K562 (cell line): ENCODE measurements around the gene TAF10. TPM values are rescaled to one million over a fixed set of nuclear protein-coding genes. Genes with fewer than 3 reads are reported as not detected.

Experiments used
- CBX8 ChIP-seq: fragments of 200-600 bp; sonication (generic); IDR thresholded peaks from 2 replicates; pipeline ENCODE4 v1.6.1; 2012; ENCODE audit warnings: borderline replicate concordance, mixed run types, low read depth, mild to moderate bottlenecking, moderate library complexity, mixed read lengths, low read length, control low read depth, inconsistent platforms; ENCODE audit not compliant: poor library complexity, severe bottlenecking; ENCODE audit errors: extremely low read depth
- CHAMP1 ChIP-seq: fragments of 450-650 bp; IDR thresholded peaks from 2 replicates; pipeline ENCODE4 v1.6.1; 2016; ENCODE audit warnings: mild to moderate bottlenecking
- FOXK1 ChIP-seq: sonication (generic); formaldehyde crosslinking; IDR thresholded peaks from 2 replicates; pipeline ENCODE4 v1.8.0; 2022; ENCODE audit warnings: missing genetic modification reagents, mild to moderate bottlenecking, borderline replicate concordance
- GTF2B ChIP-seq: IDR thresholded peaks from 2 replicates; pipeline ENCODE4 v1.6.1; 2011; ENCODE audit not compliant: insufficient read length; ENCODE audit errors: extremely low read depth
- PRDM10 ChIP-seq: fragments of 450-650 bp; IDR thresholded peaks from 2 replicates; pipeline ENCODE4 v1.6.1; 2018; ENCODE audit not compliant: partially characterized antibody
- RAD51 ChIP-seq: fragments of 450-650 bp; IDR thresholded peaks from 2 replicates; pipeline ENCODE4 v1.7.1; 2016; ENCODE audit warnings: low read depth, mild to moderate bottlenecking, borderline replicate concordance
- ZBTB40 ChIP-seq, 2 experiments: fragments of 450-650 bp in 1 of 2; sonication (generic) in 1 of 2; formaldehyde crosslinking in 1 of 2; IDR thresholded peaks; 2 replicates each; pipeline versions ENCODE4 v1.7.1 to v1.9.0; 2016 to 2022; ENCODE audit warnings: inconsistent platforms in 1 of 2, mild to moderate bottlenecking in 1 of 2, missing genetic modification reagents in 1 of 2
- ZNF586 ChIP-seq: fragments of 450-650 bp; formaldehyde crosslinking; conservative IDR thresholded peaks from 2 replicates; pipeline ENCODE4 v1.4.0; 2020; ENCODE audit warnings: mild to moderate bottlenecking, moderate library complexity
- polyA plus RNA-seq, 8 experiments: library from polyadenylated mRNA; depleted of rRNA in 4 of 8; stranded (reverse) in 5 of 8; unstranded in 3 of 8; fragments of >200 nt; fragmentation: Nextera tagmentation in 2 of 8; fragmentation: Illumina TruSeq in 1 of 8; extraction: Ambion mirVana in 2 of 8; extraction: Trizol in 1 of 8; gene quantifications; 2 replicates each; pipeline versions ENCODE4 v1.2.1 to v1.2.3, GENCODE V29; 2011 to 2014; ENCODE audit warnings: inconsistent platforms in 1 of 8, missing spikeins in 1 of 8
- total RNA-seq, 7 experiments: library from RNA; depleted of rRNA in 6 of 7; stranded (reverse); fragments of >200 nt in 6 of 7; fragmentation: Illumina TruSeq in 2 of 7; extraction: Trizol in 2 of 7; gene quantifications; 2 replicates each; pipeline versions ENCODE4 v1.2.1 to v1.2.3, GENCODE V29; 2011 to 2021; ENCODE audit warnings: low replicate concordance in 1 of 7

The TAF10 gene
- total and polyA plus RNA-seq, 9 of the 15 experiments (the other 6 are each of a cell fraction or from before 2014, with no cell fraction given), result 19.5 to 197 (median 121) TPM

GRCh38 chr11:6650980-6651379 is 39.0 kb upstream of the TAF10 start (continued):
- TF ChIP-seq ZBTB40 (IDR thresholded peaks at IDR 0.05) (no peak), ZBTB40 (CRISPR knock-in tag; IDR thresholded peaks at IDR 0.05) (no peak), RAD51 (no peak), FOXK1 (CRISPR knock-in tag) (no peak), ZNF586 (CRISPR knock-in tag) (no peak), GTF2B (no peak), CBX8 (no peak), CHAMP1 (no peak), PRDM10 (no peak)
